Spleen (tissue), 7 donors: Measurements from ENCODE around the gene ANP32A.

Experiments used
- POLR2A ChIP-seq, 3 donors: fragments of 450-650 bp; IDR thresholded peaks; one replicate each; pipeline ENCODE4 v1.5.1; 2017; ENCODE audit warnings: antibody characterized with exemption in 3 of 3, mild to moderate bottlenecking in 1 of 3
- TF ChIP-seq, protein P1 (sequence below), 11 experiments: fragments of 200-600 bp in 7 of 11; fragments of 450-650 bp in 4 of 11; sonication (generic) in 4 of 11; IDR thresholded peaks in 8 of 11; conservative IDR thresholded peaks in 3 of 11; 1 replicate in 7 of 11; 2 replicates in 4 of 11; pipeline versions ENCODE4 v1.4.0 to v1.8.0; 2016 to 2021; ENCODE audit warnings: antibody characterized with exemption in 11 of 11, inconsistent platforms in 4 of 11, mild to moderate bottlenecking in 1 of 11
- donor health status: DM: no; HTN: no; CAD: no; lungs with moderate emphysema.
- donor health status: DM: no; HTN: no; CAD: no.
- donor health status: DM: no; HTN: no; CAD: no.

DNA sequence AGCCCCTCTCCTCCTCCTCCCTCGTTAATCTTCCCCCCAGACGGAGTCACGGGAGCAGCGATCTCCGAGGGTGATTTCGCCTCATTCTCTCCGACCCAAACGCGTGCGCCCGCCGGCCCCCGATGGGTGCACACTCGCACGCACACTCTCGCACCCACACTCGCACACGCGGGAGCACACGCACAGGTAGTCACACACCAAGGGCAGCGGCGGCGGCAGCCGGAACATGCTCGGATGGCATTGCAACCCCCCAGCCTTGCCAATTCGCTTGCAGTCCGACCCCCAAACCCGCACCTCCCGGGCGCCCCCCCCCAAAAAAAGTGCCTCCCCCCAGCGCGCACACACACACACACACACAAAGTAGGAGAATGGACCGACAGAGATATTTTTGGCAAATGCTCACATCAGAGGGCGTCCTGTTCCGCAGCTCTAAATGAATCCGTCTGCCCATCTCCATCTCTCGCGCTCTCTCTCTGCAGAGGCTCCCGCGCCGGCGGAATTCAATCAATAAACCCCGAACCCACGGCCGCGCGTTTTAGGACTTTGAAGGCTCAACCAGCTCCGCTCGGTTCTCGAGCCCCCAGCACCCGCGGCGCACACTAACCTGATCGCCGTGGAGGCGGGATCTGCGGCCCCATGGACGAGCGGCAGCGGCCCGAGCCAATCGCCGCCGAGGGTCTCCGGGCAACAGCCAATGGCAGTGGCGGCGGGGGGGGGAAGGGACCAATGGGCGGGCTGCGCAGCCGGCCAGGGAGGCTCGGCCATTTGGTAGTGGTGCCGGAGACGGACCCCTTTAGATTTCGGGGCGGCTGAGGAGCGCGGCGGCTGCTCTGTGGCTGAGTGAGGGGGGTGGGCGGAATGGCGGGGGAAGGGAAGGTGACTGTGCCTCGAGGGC, at the start of gene ANP32A:
- TF ChIP-seq, protein P1, sequence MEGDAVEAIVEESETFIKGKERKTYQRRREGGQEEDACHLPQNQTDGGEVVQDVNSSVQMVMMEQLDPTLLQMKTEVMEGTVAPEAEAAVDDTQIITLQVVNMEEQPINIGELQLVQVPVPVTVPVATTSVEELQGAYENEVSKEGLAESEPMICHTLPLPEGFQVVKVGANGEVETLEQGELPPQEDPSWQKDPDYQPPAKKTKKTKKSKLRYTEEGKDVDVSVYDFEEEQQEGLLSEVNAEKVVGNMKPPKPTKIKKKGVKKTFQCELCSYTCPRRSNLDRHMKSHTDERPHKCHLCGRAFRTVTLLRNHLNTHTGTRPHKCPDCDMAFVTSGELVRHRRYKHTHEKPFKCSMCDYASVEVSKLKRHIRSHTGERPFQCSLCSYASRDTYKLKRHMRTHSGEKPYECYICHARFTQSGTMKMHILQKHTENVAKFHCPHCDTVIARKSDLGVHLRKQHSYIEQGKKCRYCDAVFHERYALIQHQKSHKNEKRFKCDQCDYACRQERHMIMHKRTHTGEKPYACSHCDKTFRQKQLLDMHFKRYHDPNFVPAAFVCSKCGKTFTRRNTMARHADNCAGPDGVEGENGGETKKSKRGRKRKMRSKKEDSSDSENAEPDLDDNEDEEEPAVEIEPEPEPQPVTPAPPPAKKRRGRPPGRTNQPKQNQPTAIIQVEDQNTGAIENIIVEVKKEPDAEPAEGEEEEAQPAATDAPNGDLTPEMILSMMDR (IDR thresholded peaks at IDR 0.05 in 8 of 11, conservative IDR thresholded peaks at IDR 0.05 in 3 of 11): peak in 1 of 11 experiments; percentile 18
- peak in 1 of 3 donors; percentile 72 for TF ChIP-seq POLR2A (IDR thresholded peaks at IDR 0.05)
